Heart left ventricle (tissue), 13 donors: ENCODE data around the gene RIMS1.

Experiments
- POLR2A ChIP-seq, 2 donors: fragments of 450-650 bp; IDR thresholded peaks; one replicate each; pipeline ENCODE4 v1.6.1; 2017; ENCODE audit warnings: antibody characterized with exemption in 2 of 2, mild to moderate bottlenecking in 2 of 2, moderate library complexity in 2 of 2
- TF ChIP-seq, protein P1 (sequence below), 12 donors: fragments of 200-600 bp; sonication (generic) in 4 of 12; IDR thresholded peaks; one replicate each; pipeline versions ENCODE4 v1.5.0 to v1.8.0; 2018 to 2022; ENCODE audit warnings: antibody characterized with exemption in 12 of 12, mild to moderate bottlenecking in 5 of 12
- donor health status: ischemic (EF 13 %, LVEDD 7.1; RV severe dilation, severe dysfunction).
- donor health status: DM: no; HTN: yes; CAD: no.
- donor health status: DM: no; HTN: no; CAD: no.
- donor health status: ischemic (EF 25% LVEDD 6.9; RV normal size, moderate dysfunction).
- donor health status: ischemic (EF 25% LVEDD 5.7; RV mildly dilated, moderate dysfunction).
- donor health status: ischemic (EF 35%, LVEDD 5.7; RV mildly dilated, moderate dysfunction).
- donor health status: nonischemic (EF 11% LVEDD 7.7; RV severe dilation, severe dysfunction).
- donor health status: DM: yes; HTN: yes; CAD: no.
- donor health status: PGD.
- donor health status: ischemic (EF 29% LVEDD 5.4; RV normal size, mild dysfunction).
- donor health status: nonischemic (EF 23%, LVEDD 6.1; RV moderate dilation, normal function).

- TF ChIP-seq, protein P1, sequence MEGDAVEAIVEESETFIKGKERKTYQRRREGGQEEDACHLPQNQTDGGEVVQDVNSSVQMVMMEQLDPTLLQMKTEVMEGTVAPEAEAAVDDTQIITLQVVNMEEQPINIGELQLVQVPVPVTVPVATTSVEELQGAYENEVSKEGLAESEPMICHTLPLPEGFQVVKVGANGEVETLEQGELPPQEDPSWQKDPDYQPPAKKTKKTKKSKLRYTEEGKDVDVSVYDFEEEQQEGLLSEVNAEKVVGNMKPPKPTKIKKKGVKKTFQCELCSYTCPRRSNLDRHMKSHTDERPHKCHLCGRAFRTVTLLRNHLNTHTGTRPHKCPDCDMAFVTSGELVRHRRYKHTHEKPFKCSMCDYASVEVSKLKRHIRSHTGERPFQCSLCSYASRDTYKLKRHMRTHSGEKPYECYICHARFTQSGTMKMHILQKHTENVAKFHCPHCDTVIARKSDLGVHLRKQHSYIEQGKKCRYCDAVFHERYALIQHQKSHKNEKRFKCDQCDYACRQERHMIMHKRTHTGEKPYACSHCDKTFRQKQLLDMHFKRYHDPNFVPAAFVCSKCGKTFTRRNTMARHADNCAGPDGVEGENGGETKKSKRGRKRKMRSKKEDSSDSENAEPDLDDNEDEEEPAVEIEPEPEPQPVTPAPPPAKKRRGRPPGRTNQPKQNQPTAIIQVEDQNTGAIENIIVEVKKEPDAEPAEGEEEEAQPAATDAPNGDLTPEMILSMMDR (IDR thresholded peaks at IDR 0.05) = no peak
- TF ChIP-seq POLR2A (IDR thresholded peaks at IDR 0.05) = no peak
Observed at GRCh38 chr6:72246926-72247325, 360.6 kb downstream of the RIMS1 start.
